ENCODE data around the gene GTPBP3.

The GTPBP3 gene

DNA sequence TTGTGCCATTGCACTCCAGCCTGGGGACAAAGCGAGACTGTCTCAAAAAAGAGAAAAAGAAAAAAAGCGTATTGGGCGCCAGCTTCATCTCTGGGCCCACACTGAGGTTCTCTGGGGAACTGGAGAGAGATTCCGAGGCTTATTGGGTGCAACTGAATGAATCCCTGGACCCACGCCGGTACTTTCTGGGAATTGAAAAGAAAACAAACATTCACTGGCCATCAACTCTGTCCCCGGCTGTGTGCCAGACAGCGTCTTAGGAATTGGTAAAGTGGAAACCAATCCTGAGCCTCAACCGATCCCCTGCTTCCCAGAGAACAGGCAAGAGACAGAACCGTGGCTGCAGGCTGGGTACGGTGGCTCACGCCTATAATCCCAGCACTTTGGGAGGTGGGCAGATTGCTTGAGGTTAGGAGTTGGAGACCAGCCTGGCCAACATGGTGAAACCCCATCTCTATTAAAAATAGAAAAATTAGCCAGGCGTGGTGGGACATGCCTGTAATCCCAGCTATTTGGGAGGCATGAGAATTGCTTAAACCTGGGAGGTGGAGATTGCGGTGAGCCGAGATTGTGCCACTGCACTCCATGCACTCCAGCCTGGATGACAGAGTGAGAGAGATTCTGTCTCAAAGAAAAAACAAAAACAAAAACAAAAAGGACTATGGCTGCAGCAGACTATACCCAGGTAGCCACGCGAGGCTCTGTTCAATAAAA lies 11.3 kb upstream of the GTPBP3 start:
- Histone ChIP-seq H3K4me2 (ENCODE audit: low read depth, low read length, poor library complexity, severe bottlenecking) (no peak overlapping the region), H3K4me1 (ENCODE audit: insufficient read depth, low read length, poor library complexity, severe bottlenecking) (no peaks in the 10 kb centered on the region), H3K79me2 (ENCODE audit: insufficient read depth, low read length) (no peaks in the 10 kb centered on the region), H3K36me3 (ENCODE audit: insufficient read depth, low read length) (peaks cover 10% of the 10 kb centered on the region; the same call in 1 of the 2 replicates), H3K9ac (ENCODE audit: low read depth, low read length, poor library complexity, severe bottlenecking) (no peak overlapping the region), H3F3A (ENCODE audit: low read depth) (no peaks in the 10 kb centered on the region), H3K4me3 (ENCODE audit: low read length, poor library complexity, severe bottlenecking) (no peak overlapping the region), H4K20me1 (ENCODE audit: insufficient read depth, low read length, poor library complexity, severe bottlenecking) (no peaks in the 10 kb centered on the region), H3K9me3 (ENCODE audit: insufficient read depth, low read depth, low read length) (no peaks in the 10 kb centered on the region), H2AFZ (ENCODE audit: low read length) (no peak overlapping the region), H3K9me2 (replicated peaks; ENCODE audit: low read depth, low read length) (no peaks in the 10 kb centered on the region), H3K27me3 (ENCODE audit: insufficient read depth, low read length, poor library complexity, severe bottlenecking) (no peaks in the 10 kb centered on the region)
- TF ChIP-seq EZH2phosphoT487 (IDR thresholded peaks at IDR 0.05; ENCODE audit: borderline replicate concordance) (no peak), CTCF (conservative IDR thresholded peaks at IDR 0.05; ENCODE audit: low read length) (no peak)

GRCh38 chr19:17326595-17326966 lies 10.8 kb upstream of the GTPBP3 start:
- Histone ChIP-seq H2AFZ (ENCODE audit: low read length) (no peak overlapping the region), H3K79me2 (ENCODE audit: insufficient read depth, low read length) (no peaks in the 10 kb centered on the region), H3K4me3 (ENCODE audit: low read length, poor library complexity, severe bottlenecking) (no peak overlapping the region), H3K4me1 (ENCODE audit: insufficient read depth, low read length, poor library complexity, severe bottlenecking) (no peaks in the 10 kb centered on the region), H3F3A (ENCODE audit: low read depth) (no peaks in the 10 kb centered on the region), H3K27me3 (ENCODE audit: insufficient read depth, low read length, poor library complexity, severe bottlenecking) (no peaks in the 10 kb centered on the region), H3K9ac (ENCODE audit: low read depth, low read length, poor library complexity, severe bottlenecking) (no peak overlapping the region), H3K9me3 (ENCODE audit: insufficient read depth, low read depth, low read length) (no peaks in the 10 kb centered on the region), H3K4me2 (ENCODE audit: low read depth, low read length, poor library complexity, severe bottlenecking) (no peak overlapping the region), H3K36me3 (ENCODE audit: insufficient read depth, low read length) (peaks cover 6% of the 10 kb centered on the region; the same call in 1 of the 2 replicates), H3K9me2 (replicated peaks; ENCODE audit: low read depth, low read length) (no peaks in the 10 kb centered on the region), H4K20me1 (ENCODE audit: insufficient read depth, low read length, poor library complexity, severe bottlenecking) (no peaks in the 10 kb centered on the region)
- no peak for TF ChIP-seq EZH2phosphoT487 (IDR thresholded peaks at IDR 0.05; ENCODE audit: borderline replicate concordance)
- no peak for TF ChIP-seq CTCF (conservative IDR thresholded peaks at IDR 0.05; ENCODE audit: low read length)

GRCh38 chr19:17327068-17327653 lies 10.2 kb upstream of the GTPBP3 start:
- Histone ChIP-seq H3K9ac (ENCODE audit: low read depth, low read length, poor library complexity, severe bottlenecking) (no peak overlapping the region), H3K4me3 (ENCODE audit: low read length, poor library complexity, severe bottlenecking) (no peak overlapping the region), H3K4me2 (ENCODE audit: low read depth, low read length, poor library complexity, severe bottlenecking) (no peak overlapping the region), H3K27me3 (ENCODE audit: insufficient read depth, low read length, poor library complexity, severe bottlenecking) (no peaks in the 10 kb centered on the region), H3K36me3 (ENCODE audit: insufficient read depth, low read length) (peaks cover under 1% of the 10 kb centered on the region; the same call in 1 of the 2 replicates), H4K20me1 (ENCODE audit: insufficient read depth, low read length, poor library complexity, severe bottlenecking) (no peaks in the 10 kb centered on the region), H3F3A (ENCODE audit: low read depth) (no peaks in the 10 kb centered on the region), H2AFZ (ENCODE audit: low read length) (no peak overlapping the region), H3K4me1 (ENCODE audit: insufficient read depth, low read length, poor library complexity, severe bottlenecking) (no peaks in the 10 kb centered on the region), H3K9me2 (replicated peaks; ENCODE audit: low read depth, low read length) (no peaks in the 10 kb centered on the region), H3K9me3 (ENCODE audit: insufficient read depth, low read depth, low read length) (no peaks in the 10 kb centered on the region), H3K79me2 (ENCODE audit: insufficient read depth, low read length) (no peaks in the 10 kb centered on the region)
- TF ChIP-seq CTCF (conservative IDR thresholded peaks at IDR 0.05; ENCODE audit: low read length) = no peak
- TF ChIP-seq EZH2phosphoT487 (IDR thresholded peaks at IDR 0.05; ENCODE audit: borderline replicate concordance) = no peak
